ENCODE data around the gene MOB3B. TPM values are rescaled to one million over a fixed set of nuclear protein-coding genes. Genes with fewer than 3 reads are reported as not detected.

MOB3B gene
- total RNA-seq, 2 experiments from 2014 or later: 3.0 to 3.2 TPM

- Mint-ChIP-seq H3K4me3 (no peak overlapping the region), H3K27me3 (ENCODE audit: low read depth) (no peaks in the 10 kb centered on the region), H3K27ac (no peak overlapping the region), H3K4me1 (ENCODE audit: low read depth) (no peaks in the 10 kb centered on the region), H3K9me3 (no peaks in the 10 kb centered on the region), H3K36me3 (ENCODE audit: low read depth) (no peaks in the 10 kb centered on the region)
- intact Hi-C loops (cut with micrococcal nuclease): no loop called here
- CTCF ChIA-PET: no interaction called here
- DNase-seq: no peak
Observed at GRCh38 chr9:27386571-27387091, 143.0 kb downstream of the MOB3B start.

GRCh38 chr9:27385606-27386322, 143.8 kb downstream of the MOB3B start:
- Mint-ChIP-seq H3K27ac (no peak overlapping the region), H3K4me1 (ENCODE audit: low read depth) (no peaks in the 10 kb centered on the region), H3K4me3 (no peak overlapping the region), H3K36me3 (ENCODE audit: low read depth) (no peaks in the 10 kb centered on the region), H3K9me3 (no peaks in the 10 kb centered on the region), H3K27me3 (ENCODE audit: low read depth) (no peaks in the 10 kb centered on the region)
- intact Hi-C loops (cut with micrococcal nuclease): no loop called here
- no peak for DNase-seq
- CTCF ChIA-PET: no interaction called here

- Mint-ChIP-seq H3K36me3 (ENCODE audit: low read depth) (no peaks in the 10 kb centered on the region), H3K27ac (no peak overlapping the region), H3K9me3 (no peaks in the 10 kb centered on the region), H3K4me1 (ENCODE audit: low read depth) (peaks cover 1% of the 10 kb centered on the region), H3K4me3 (no peak overlapping the region), H3K27me3 (ENCODE audit: low read depth) (no peaks in the 10 kb centered on the region)
- CTCF ChIA-PET: interaction anchor here (0.6 kb wide), 1 partner anchor 164 kb away, joined by 3 read pairs; no protein-coding TSS in a partner anchor
- no peak for DNase-seq
- intact Hi-C loops (cut with micrococcal nuclease): no loop called here
Observed at GRCh38 chr9:27384262-27385014, 145.2 kb downstream of the MOB3B start.

GRCh38 chr9:27383524-27383923, 146.1 kb downstream of the MOB3B start:
- no peaks in the 10 kb centered on the region for H3K9me3 Mint-ChIP-seq
- no peaks in the 10 kb centered on the region for H3K36me3 Mint-ChIP-seq (ENCODE audit: low read depth)
- CTCF ChIA-PET: no interaction called here
- H3K27ac Mint-ChIP-seq: no peak overlapping the region
- no peak overlapping the region for H3K4me3 Mint-ChIP-seq
- no peaks in the 10 kb centered on the region for H3K27me3 Mint-ChIP-seq (ENCODE audit: low read depth)
- peaks cover 6% of the 10 kb centered on the region for H3K4me1 Mint-ChIP-seq (ENCODE audit: low read depth)
- no peak for DNase-seq
- intact Hi-C loops (cut with micrococcal nuclease): no loop called here

- no peak overlapping the region for H3K4me3 Mint-ChIP-seq
- DNase-seq: no peak
- H3K36me3 Mint-ChIP-seq (ENCODE audit: low read depth): no peaks in the 10 kb centered on the region
- intact Hi-C loops (cut with micrococcal nuclease): no loop called here
- no peaks in the 10 kb centered on the region for H3K27me3 Mint-ChIP-seq (ENCODE audit: low read depth)
- no peak overlapping the region for H3K27ac Mint-ChIP-seq
- CTCF ChIA-PET: no interaction called here
- peaks cover 6% of the 10 kb centered on the region for H3K4me1 Mint-ChIP-seq (ENCODE audit: low read depth)
- H3K9me3 Mint-ChIP-seq: no peaks in the 10 kb centered on the region
Observed at GRCh38 chr9:27382975-27383374, 146.6 kb downstream of the MOB3B start.

GRCh38 chr9:27382308-27382707, 147.3 kb downstream of the MOB3B start:
- H3K36me3 Mint-ChIP-seq (ENCODE audit: low read depth): no peaks in the 10 kb centered on the region
- no peaks in the 10 kb centered on the region for H3K27me3 Mint-ChIP-seq (ENCODE audit: low read depth)
- H3K4me1 Mint-ChIP-seq (ENCODE audit: low read depth): peaks cover 6% of the 10 kb centered on the region
- H3K4me3 Mint-ChIP-seq: no peak overlapping the region
- H3K27ac Mint-ChIP-seq: no peak overlapping the region
- DNase-seq: no peak
- no peaks in the 10 kb centered on the region for H3K9me3 Mint-ChIP-seq
- intact Hi-C loops (cut with micrococcal nuclease): no loop called here
- CTCF ChIA-PET: no interaction called here

GRCh38 chr9:27379311-27380251, 150.0 kb downstream of the MOB3B start:
- Mint-ChIP-seq H3K27ac (no peak overlapping the region), H3K4me3 (no peak overlapping the region), H3K4me1 (ENCODE audit: low read depth) (peaks cover 6% of the 10 kb centered on the region), H3K36me3 (ENCODE audit: low read depth) (no peaks in the 10 kb centered on the region), H3K9me3 (no peaks in the 10 kb centered on the region), H3K27me3 (ENCODE audit: low read depth) (no peaks in the 10 kb centered on the region)
- DNase-seq: peak; percentile 54
- CTCF ChIA-PET: no interaction called here
- intact Hi-C loops (cut with micrococcal nuclease): loop anchor here (1.0 kb wide), 1 partner anchor 12 kb away; no protein-coding TSS in a partner anchor

- Mint-ChIP-seq H3K4me1 (ENCODE audit: low read depth) (peaks cover 6% of the 10 kb centered on the region), H3K36me3 (ENCODE audit: low read depth) (no peaks in the 10 kb centered on the region), H3K27me3 (ENCODE audit: low read depth) (no peaks in the 10 kb centered on the region), H3K4me3 (no peak overlapping the region), H3K27ac (no peak overlapping the region), H3K9me3 (no peaks in the 10 kb centered on the region)
- CTCF ChIA-PET: interaction anchor here (0.8 to 1.4 kb wide), 2 partner anchors 11 to 53 kb away, joined by 3 to 4 read pairs; no protein-coding TSS in a partner anchor
- intact Hi-C loops (cut with micrococcal nuclease): no loop called here
- no peak for DNase-seq
Observed at GRCh38 chr9:27377811-27378456, 151.7 kb downstream of the MOB3B start.

- CTCF ChIA-PET: interaction anchor here (1.4 kb wide), 1 partner anchor 10 kb away, joined by 4 read pairs; no protein-coding TSS in a partner anchor
- intact Hi-C loops (cut with micrococcal nuclease): no loop called here
- Mint-ChIP-seq H3K4me3 (no peak overlapping the region), H3K36me3 (ENCODE audit: low read depth) (no peaks in the 10 kb centered on the region), H3K27ac (no peak overlapping the region), H3K4me1 (ENCODE audit: low read depth) (peaks cover 6% of the 10 kb centered on the region), H3K9me3 (no peaks in the 10 kb centered on the region), H3K27me3 (ENCODE audit: low read depth) (no peaks in the 10 kb centered on the region)
- DNase-seq: no peak
Observed at GRCh38 chr9:27377147-27377807, 152.3 kb downstream of the MOB3B start.

GRCh38 chr9:27373851-27374250, 155.8 kb downstream of the MOB3B start:
- peaks cover 3% of the 10 kb centered on the region for H3K27me3 Mint-ChIP-seq (ENCODE audit: low read depth)

GRCh38 chr9:27372615-27373014, 157.0 kb downstream of the MOB3B start:
- intact Hi-C loops (cut with micrococcal nuclease): no loop called here

More at GRCh38 chr9:27373851-27374250, 155.8 kb downstream of the MOB3B start:
- Mint-ChIP-seq H3K27ac (no peak overlapping the region), H3K36me3 (ENCODE audit: low read depth) (no peaks in the 10 kb centered on the region), H3K4me3 (no peak overlapping the region), H3K4me1 (ENCODE audit: low read depth) (peaks cover 7% of the 10 kb centered on the region), H3K9me3 (no peaks in the 10 kb centered on the region)
- intact Hi-C loops (cut with micrococcal nuclease): no loop called here
- no peak for DNase-seq
- CTCF ChIA-PET: no interaction called here

More at GRCh38 chr9:27372615-27373014, 157.0 kb downstream of the MOB3B start:
- H3K4me3 Mint-ChIP-seq: no peak overlapping the region
- H3K9me3 Mint-ChIP-seq: no peaks in the 10 kb centered on the region
- H3K27ac Mint-ChIP-seq: no peak overlapping the region
- CTCF ChIA-PET: no interaction called here
- peaks cover 15% of the 10 kb centered on the region for H3K4me1 Mint-ChIP-seq (ENCODE audit: low read depth)
- H3K27me3 Mint-ChIP-seq (ENCODE audit: low read depth): peaks cover 6% of the 10 kb centered on the region
- no peaks in the 10 kb centered on the region for H3K36me3 Mint-ChIP-seq (ENCODE audit: low read depth)
- no peak for DNase-seq
